COLO668 (cell line): ENCODE results near the gene GRIA1.

Source experiments
- DNase-seq: peaks from one replicate; lab custom pipeline; 2025; ENCODE audit not compliant: unreplicated experiment; lab: John Stamatoyannopoulos, UW

GRIA1 gene

GRCh38 chr5:153605386-153605785 lies 114.9 kb downstream of the GRIA1 start:
- no peak for DNase-seq

- DNase-seq, result no peak
Observed at GRCh38 chr5:153610009-153610408, 119.5 kb downstream of the GRIA1 start.

GRCh38 chr5:153610811-153611210 lies 120.3 kb downstream of the GRIA1 start:
- DNase-seq, result no peak

GRCh38 chr5:153613144-153613543 lies 122.7 kb downstream of the GRIA1 start:
- DNase-seq, result no peak

- DNase-seq, result no peak
Observed at GRCh38 chr5:153613672-153614071, 123.2 kb downstream of the GRIA1 start.

- no peak for DNase-seq
Observed at GRCh38 chr5:153617190-153617589, 126.7 kb downstream of the GRIA1 start.

- no peak for DNase-seq
Observed at GRCh38 chr5:153618307-153618706, 127.8 kb downstream of the GRIA1 start.

GRCh38 chr5:153618867-153619266 lies 128.4 kb downstream of the GRIA1 start:
- no peak for DNase-seq

GRCh38 chr5:153619771-153620170 lies 129.3 kb downstream of the GRIA1 start:
- no peak for DNase-seq

- no peak for DNase-seq
Observed at GRCh38 chr5:153623124-153623523, 132.7 kb downstream of the GRIA1 start.

GRCh38 chr5:153623751-153624450 lies 133.4 kb downstream of the GRIA1 start:
- no peak for DNase-seq

GRCh38 chr5:153624451-153624765 lies 133.9 kb downstream of the GRIA1 start:
- no peak for DNase-seq

- DNase-seq, result no peak
Observed at GRCh38 chr5:153625826-153626354, 135.4 kb downstream of the GRIA1 start.

GRCh38 chr5:153626836-153627235 lies 136.4 kb downstream of the GRIA1 start:
- no peak for DNase-seq

GRCh38 chr5:153629027-153629895 lies 138.8 kb downstream of the GRIA1 start:
- DNase-seq, result no peak

- no peak for DNase-seq
Observed at GRCh38 chr5:153630546-153630945, 140.1 kb downstream of the GRIA1 start.

- no peak for DNase-seq
Observed at GRCh38 chr5:153632748-153633290, 142.3 kb downstream of the GRIA1 start.

GRCh38 chr5:153636670-153637451 lies 146.4 kb downstream of the GRIA1 start:
- DNase-seq, result no peak

GRCh38 chr5:153640293-153640692 lies 149.8 kb downstream of the GRIA1 start:
- no peak for DNase-seq

GRCh38 chr5:153641183-153641688 lies 150.8 kb downstream of the GRIA1 start:
- DNase-seq, result no peak
